K562 (cell line): ENCODE data around the gene HEXIM1. TPM values are rescaled to one million over a fixed set of nuclear protein-coding genes. Genes with fewer than 3 reads are reported as not detected.

Source experiments
- CTBP1 ChIP-seq: fragments of 450-650 bp; IDR thresholded peaks from 2 replicates; pipeline ENCODE4 v1.6.1; 2016; ENCODE audit warnings: borderline replicate concordance
- DIDO1 ChIP-seq: fragments of 450-650 bp; IDR thresholded peaks from 2 replicates; pipeline ENCODE4 v1.6.1; 2016; ENCODE audit warnings: low read depth, missing biosample characterization, missing genetic modification characterization
- ETV5 ChIP-seq: sonication (generic); formaldehyde crosslinking; IDR thresholded peaks from 2 replicates; pipeline ENCODE4 v1.4.0; 2020; ENCODE audit warnings: low read depth, mild to moderate bottlenecking, missing genetic modification reagents
- EZH2 ChIP-seq: IDR thresholded peaks from 2 replicates; pipeline ENCODE4 v1.6.1; 2012; ENCODE audit warnings: low read depth, mild to moderate bottlenecking, inconsistent platforms, low read length, borderline replicate concordance
- FUS ChIP-seq: fragments of 200-400 bp; formaldehyde crosslinking; optimal IDR thresholded peaks from 2 replicates; pipeline ENCODE3; 2017; ENCODE audit warnings: low read depth, low read length
- HCFC1 ChIP-seq: IDR thresholded peaks from 2 replicates; pipeline ENCODE4 v1.6.1; 2012; ENCODE audit warnings: low read depth, low read length, improper control_type of control experiment
- KLF6 ChIP-seq: fragments of 250-450 bp; sonication (Bioruptor Pico); IDR thresholded peaks from 2 replicates; pipeline ENCODE4 v1.4.0; 2020; ENCODE audit warnings: mild to moderate bottlenecking, moderate library complexity, borderline replicate concordance
- PTRF ChIP-seq: fragments of 450-650 bp; IDR thresholded peaks from 2 replicates; pipeline ENCODE4 v1.6.1; 2016; ENCODE audit warnings: mild to moderate bottlenecking, missing genetic modification characterization, missing compliant biosample characterization
- SLC30A9 ChIP-seq: fragments of 250-450 bp; sonication (Bioruptor Pico); IDR thresholded peaks from 2 replicates; pipeline ENCODE4 v1.8.0; 2022; ENCODE audit warnings: mild to moderate bottlenecking, moderate library complexity
- SMAD2 ChIP-seq: fragments of 150-350 bp; IDR thresholded peaks from 2 replicates; pipeline ENCODE4 v1.6.1; 2014; ENCODE audit warnings: low read depth, mild to moderate bottlenecking, low read length
- SMARCE1 ChIP-seq: fragments of 450-650 bp; IDR thresholded peaks from 2 replicates; pipeline ENCODE4 v1.7.1; 2016; ENCODE audit warnings: mild to moderate bottlenecking
- TCFL5 ChIP-seq: fragments of 250-450 bp; sonication (Bioruptor Pico); conservative IDR thresholded peaks from 2 replicates; pipeline ENCODE4 v1.6.1; 2021; ENCODE audit warnings: mild to moderate bottlenecking, moderate library complexity, matching md5 sums
- TRIM24 ChIP-seq, 2 experiments: fragments of 450-650 bp; IDR thresholded peaks; 2 replicates each; pipeline ENCODE4 v1.6.1; 2016
- TSHZ1 ChIP-seq: fragments of 250-450 bp; sonication (Bioruptor Pico); IDR thresholded peaks from 2 replicates; pipeline ENCODE4 v1.4.0; 2020; ENCODE audit warnings: mild to moderate bottlenecking, moderate library complexity
- ZBTB7A ChIP-seq: IDR thresholded peaks from 2 replicates; pipeline ENCODE4 v1.6.1; 2011; ENCODE audit warnings: low read depth, mild to moderate bottlenecking, low read length, moderate library complexity, borderline replicate concordance; ENCODE audit not compliant: control insufficient read depth
- ZNF407 ChIP-seq: fragments of 450-650 bp; IDR thresholded peaks from 2 replicates; pipeline ENCODE4 v1.6.1; 2016; ENCODE audit warnings: low read depth
- ZNF551 ChIP-seq: fragments of 250-450 bp; sonication (Bioruptor Pico); IDR thresholded peaks from 2 replicates; pipeline ENCODE4 v1.5.0; 2021; ENCODE audit warnings: mild to moderate bottlenecking, moderate library complexity
- polyA plus RNA-seq, 8 experiments: library from polyadenylated mRNA; depleted of rRNA in 4 of 8; stranded (reverse) in 5 of 8; unstranded in 3 of 8; fragments of >200 nt; fragmentation: Nextera tagmentation in 2 of 8; fragmentation: Illumina TruSeq in 1 of 8; extraction: Ambion mirVana in 2 of 8; extraction: Trizol in 1 of 8; gene quantifications; 2 replicates each; pipeline versions ENCODE4 v1.2.1 to v1.2.3, GENCODE V29; 2011 to 2014; ENCODE audit warnings: inconsistent platforms in 1 of 8, missing spikeins in 1 of 8
- total RNA-seq, 7 experiments: library from RNA; depleted of rRNA in 6 of 7; stranded (reverse); fragments of >200 nt in 6 of 7; fragmentation: Illumina TruSeq in 2 of 7; extraction: Trizol in 2 of 7; gene quantifications; 2 replicates each; pipeline versions ENCODE4 v1.2.1 to v1.2.3, GENCODE V29; 2011 to 2021; ENCODE audit warnings: low replicate concordance in 1 of 7

Gene HEXIM1
- total and polyA plus RNA-seq, 9 of the 15 experiments (the other 6 are each of a cell fraction or from before 2014, with no cell fraction given) = 1.4 to 28.3 (median 9.1) TPM

GRCh38 chr17:45148183-45149036 is at the start of gene HEXIM1 (continued):
- TF ChIP-seq ZNF407 (no peak; the same call in 1 of the 2 replicates), TRIM24 (IDR thresholded peaks at IDR 0.05) (peak; percentile 57 to 76), PTRF (tag) (no peak), DIDO1 (no peak), ETV5 (0 out of 2 replicates have a peak, but pooled peaks have one; percentile 53), ZNF551 (CRISPR knock-in tag) (0 out of 2 replicates have a peak, but pooled peaks have one; percentile 13), SLC30A9 (CRISPR knock-in tag) (no peak), TCFL5 (CRISPR knock-in tag) (no peak), HCFC1 (peak; percentile 91), ZBTB7A (peak; percentile 74; the same call in 1 of the 2 replicates), CTBP1 (peak; percentile 83), FUS (no peak), TSHZ1 (CRISPR knock-in tag) (no peak), KLF6 (CRISPR knock-in tag) (no peak), SMARCE1 (peak; percentile 80), SMAD2 (no peak), EZH2 (no peak)
